HEK293T (cell line): ENCODE data around the gene PHKB.
A peak's percentile ranks its signal among the peaks of the same experiment; 100 is the strongest.

Source experiments
- CTCF ChIA-PET: fragments of 350-600 bp; formaldehyde crosslinking; extraction: SDS; loops from one replicate; lab custom pipeline; 2021; ENCODE audit warnings: antibody characterized with exemption, inconsistent platforms; lab: Yijun Ruan, JAX
- POLR2A ChIA-PET: fragments of 350-600 bp; formaldehyde crosslinking; extraction: SDS; loops from one replicate; lab custom pipeline; 2020; ENCODE audit warnings: antibody characterized with exemption, inconsistent platforms; lab: Yijun Ruan, JAX
- DNase-seq: peaks from one replicate; pipeline ENCODE4 v3.0.0; 2012; ENCODE audit warnings: mixed read lengths; ENCODE audit errors: extremely low spot score
- ARNT ChIP-seq: fragments of 450-650 bp; IDR thresholded peaks from 2 replicates; pipeline ENCODE4 v1.6.1; 2017; ENCODE audit warnings: mild to moderate bottlenecking
- BHLHE40 ChIP-seq: fragments of 450-650 bp; IDR thresholded peaks from 2 replicates; pipeline ENCODE4 v1.6.1; 2016; ENCODE audit warnings: mild to moderate bottlenecking, moderate library complexity, borderline replicate concordance
- CTBP1 ChIP-seq: fragments of 450-650 bp; IDR thresholded peaks from 2 replicates; pipeline ENCODE4 v1.6.1; 2016; ENCODE audit warnings: borderline replicate concordance
- ELF4 ChIP-seq: fragments of 450-650 bp; IDR thresholded peaks from 2 replicates; pipeline ENCODE4 v1.6.1; 2017; ENCODE audit warnings: antibody characterized with exemption
- FOXA1 ChIP-seq: fragments of 450-650 bp; IDR thresholded peaks from 2 replicates; pipeline ENCODE4 v1.6.1; 2016; ENCODE audit warnings: mild to moderate bottlenecking
- FOXK2 ChIP-seq: fragments of 450-650 bp; IDR thresholded peaks from 2 replicates; pipeline ENCODE4 v1.6.1; 2016; ENCODE audit warnings: mild to moderate bottlenecking
- FOXM1 ChIP-seq: fragments of 450-650 bp; IDR thresholded peaks from 2 replicates; pipeline ENCODE4 v1.6.1; 2017; ENCODE audit warnings: mild to moderate bottlenecking, borderline replicate concordance
- HDGF ChIP-seq: fragments of 450-650 bp; IDR thresholded peaks from 2 replicates; pipeline ENCODE4 v1.6.1; 2017; ENCODE audit warnings: antibody characterized with exemption, borderline replicate concordance
- L3MBTL2 ChIP-seq: fragments of 450-650 bp; conservative IDR thresholded peaks from 2 replicates; pipeline ENCODE4 v1.6.1; 2016; ENCODE audit warnings: mild to moderate bottlenecking
- LEF1 ChIP-seq: fragments of 450-650 bp; IDR thresholded peaks from 2 replicates; pipeline ENCODE4 v1.6.1; 2017; ENCODE audit warnings: mild to moderate bottlenecking, borderline replicate concordance
- NFRKB ChIP-seq: fragments of 450-650 bp; IDR thresholded peaks from 2 replicates; pipeline ENCODE4 v1.6.1; 2016; ENCODE audit warnings: mild to moderate bottlenecking, moderate library complexity
- SP1 ChIP-seq: fragments of 450-650 bp; IDR thresholded peaks from 2 replicates; pipeline ENCODE4 v1.6.1; 2017
- SUZ12 ChIP-seq: fragments of 450-650 bp; IDR thresholded peaks from 2 replicates; pipeline ENCODE4 v1.6.1; 2016; ENCODE audit warnings: mild to moderate bottlenecking
- TARDBP ChIP-seq: fragments of 450-650 bp; IDR thresholded peaks from 2 replicates; pipeline ENCODE4 v1.6.1; 2016
- ZNF384 ChIP-seq: fragments of 450-650 bp; IDR thresholded peaks from 2 replicates; pipeline ENCODE4 v1.6.1; 2016
- TF ChIP-seq, protein P1 (sequence below): fragments of 450-650 bp; IDR thresholded peaks from 2 replicates; pipeline ENCODE4 v1.6.1; 2016

PHKB gene

GRCh38 chr16:47460711-47461597, at the start of gene PHKB, which contains the start of gene ITFG1:
PHKB (plus strand) TSS chr16:47461331; CDS start chr16:47461351, 20 bp downstream.
ITFG1 (minus strand) TSS chr16:47461063; CDS start chr16:47461045, 18 bp downstream.
- DNase-seq, result peak; percentile 89
- POLR2A ChIA-PET, result interaction anchor here (0.6 to 2.2 kb wide), 7 partner anchors 8 to 317 kb away, joined by 3 to 9 read pairs (median 5); partner anchors contain the start of gene NETO2
- CTCF ChIA-PET, result interaction anchor here (0.6 kb wide), 3 partner anchors 12 to 192 kb away, joined by 3 read pairs; no protein-coding TSS in a partner anchor
- no peak for TF ChIP-seq CTBP1
- TF ChIP-seq, protein P1, sequence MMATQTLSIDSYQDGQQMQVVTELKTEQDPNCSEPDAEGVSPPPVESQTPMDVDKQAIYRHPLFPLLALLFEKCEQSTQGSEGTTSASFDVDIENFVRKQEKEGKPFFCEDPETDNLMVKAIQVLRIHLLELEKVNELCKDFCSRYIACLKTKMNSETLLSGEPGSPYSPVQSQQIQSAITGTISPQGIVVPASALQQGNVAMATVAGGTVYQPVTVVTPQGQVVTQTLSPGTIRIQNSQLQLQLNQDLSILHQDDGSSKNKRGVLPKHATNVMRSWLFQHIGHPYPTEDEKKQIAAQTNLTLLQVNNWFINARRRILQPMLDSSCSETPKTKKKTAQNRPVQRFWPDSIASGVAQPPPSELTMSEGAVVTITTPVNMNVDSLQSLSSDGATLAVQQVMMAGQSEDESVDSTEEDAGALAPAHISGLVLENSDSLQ, result peak; percentile 81
- TF ChIP-seq BHLHE40, result no peak
- 0 out of 2 replicates have a peak, but pooled peaks have one; percentile 13 for TF ChIP-seq LEF1

DNA sequence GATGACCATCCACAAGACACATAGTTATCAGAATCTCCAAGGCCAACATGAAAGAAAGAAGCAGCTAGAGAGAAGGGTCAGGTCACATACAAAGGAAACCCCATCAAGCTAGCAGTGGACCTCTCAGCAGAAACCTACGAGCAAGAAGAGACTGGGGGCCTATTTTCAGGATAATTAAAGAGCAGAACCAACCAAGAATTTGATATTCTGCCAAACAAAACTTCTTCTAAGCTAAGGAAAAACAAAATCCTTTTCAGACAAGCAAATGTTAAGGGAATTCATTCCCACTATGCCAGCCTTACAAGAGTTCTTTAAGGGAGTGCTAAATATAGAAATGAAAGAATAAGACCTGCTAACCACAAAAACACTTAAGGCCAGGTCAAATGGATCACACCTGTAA, 48.1 kb upstream of the PHKB start:
- POLR2A ChIA-PET, result no interaction called here
- no peak for DNase-seq
- CTCF ChIA-PET, result no interaction called here
- TF ChIP-seq FOXM1 (no peak), LEF1 (no peak), SUZ12 (no peak), FOXK2 (no peak), L3MBTL2 (no peak), ZNF384 (no peak), ARNT (no peak), NFRKB (no peak), ELF4 (no peak), CTBP1 (no peak), BHLHE40 (no peak), HDGF (no peak), SP1 (no peak), FOXA1 (no peak), TARDBP (no peak)
- TF ChIP-seq, protein P1, result no peak

GRCh38 chr16:47416869-47417268, 44.3 kb upstream of the PHKB start:
- no peak for TF ChIP-seq L3MBTL2
- TF ChIP-seq SP1, result no peak
- TF ChIP-seq, protein P1, result no peak
- no peak for TF ChIP-seq TARDBP
- no peak for TF ChIP-seq FOXK2
- no peak for TF ChIP-seq BHLHE40
- TF ChIP-seq NFRKB, result no peak
- TF ChIP-seq LEF1, result no peak
- TF ChIP-seq ARNT, result no peak
- no peak for TF ChIP-seq FOXA1
- no peak for TF ChIP-seq ELF4
- TF ChIP-seq FOXM1, result no peak
- no peak for TF ChIP-seq CTBP1
- TF ChIP-seq ZNF384, result no peak
- TF ChIP-seq SUZ12, result no peak
- POLR2A ChIA-PET, result no interaction called here
- no peak for DNase-seq
- CTCF ChIA-PET, result no interaction called here

- POLR2A ChIA-PET, result no interaction called here
- DNase-seq, result no peak
- CTCF ChIA-PET, result no interaction called here
- TF ChIP-seq FOXM1 (no peak), ZNF384 (no peak), FOXA1 (no peak), LEF1 (no peak), ELF4 (no peak), SP1 (no peak), FOXK2 (no peak), NFRKB (no peak), BHLHE40 (no peak), CTBP1 (no peak), SUZ12 (no peak), TARDBP (no peak), HDGF (no peak), ARNT (no peak), L3MBTL2 (no peak)
- TF ChIP-seq, protein P1, result no peak
These were observed 36.3 kb upstream of the PHKB start for GRCh38 chr16:47424846-47425245.

DNA sequence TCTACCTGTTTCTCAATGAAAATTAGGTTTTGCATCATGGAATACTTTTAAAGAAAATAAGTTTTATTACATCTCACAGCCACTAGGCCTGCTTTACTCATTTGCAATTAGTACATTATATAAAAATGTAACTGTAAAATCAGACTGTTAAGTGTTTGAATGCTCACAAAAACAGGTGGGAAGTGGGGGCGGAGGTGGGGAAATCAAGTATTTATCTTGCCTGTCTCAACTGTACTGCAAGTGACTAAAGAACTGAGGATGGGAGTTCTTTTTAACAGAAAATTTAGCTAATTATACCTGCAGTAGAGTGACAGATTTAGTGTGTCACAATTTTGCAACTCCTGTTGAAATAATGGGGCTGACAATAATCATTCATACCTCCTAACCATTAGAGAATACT, 34.3 kb upstream of the PHKB start:
- no peak for DNase-seq
- POLR2A ChIA-PET, result no interaction called here
- CTCF ChIA-PET, result interaction anchor here (0.5 kb wide), 1 partner anchor 633 kb away, joined by 4 read pairs; no protein-coding TSS in a partner anchor
- no peak for TF ChIP-seq FOXA1
- no peak for TF ChIP-seq SUZ12
- no peak for TF ChIP-seq FOXM1
- TF ChIP-seq FOXK2, result no peak
- TF ChIP-seq, protein P1, result no peak
- no peak for TF ChIP-seq BHLHE40
